ENCODE results near the gene GPX7.
A peak's percentile ranks its signal among the peaks of the same experiment; 100 is the strongest.

Gene GPX7

DNA sequence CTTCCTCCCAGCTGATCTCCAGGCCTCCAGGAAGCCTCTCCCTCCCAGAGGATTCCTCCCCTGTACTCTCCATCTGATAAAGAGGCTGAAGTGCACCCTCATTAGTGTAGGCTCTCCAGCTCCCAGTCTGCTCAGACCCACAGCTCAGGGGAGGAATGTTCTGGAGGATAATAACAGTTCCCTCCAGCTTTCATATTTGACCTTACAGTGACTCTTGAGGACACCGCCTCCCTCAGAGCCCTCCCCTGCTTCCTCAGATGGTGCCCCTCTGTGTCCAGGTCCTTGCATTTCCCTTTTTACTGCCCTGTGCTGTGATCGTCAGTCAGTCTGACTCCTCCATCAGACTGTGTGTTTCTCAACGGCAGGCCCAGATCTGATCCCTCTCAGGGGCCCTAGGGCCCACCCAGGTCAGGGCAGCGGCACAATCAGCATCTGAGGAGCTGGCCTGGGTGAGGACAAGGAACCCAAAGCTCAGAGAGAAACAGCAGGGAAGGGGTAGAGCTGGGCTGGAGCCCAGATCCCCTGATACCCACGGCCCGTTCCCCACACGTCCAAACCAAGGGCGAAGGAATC lies 29.7 kb downstream of the GPX7 start:
- Mint-ChIP-seq H3K9me3 (no peaks in the 10 kb centered on the region), H3K36me3 (ENCODE audit: low read depth) (no peaks in the 10 kb centered on the region), H3K4me1 (peaks cover 53% of the 10 kb centered on the region), H3K4me3 (peak overlapping the region; percentile 79), H3K27ac (peak overlapping the region; percentile 81), H3K27me3 (no peaks in the 10 kb centered on the region)
- DNase-seq (peak; percentile 14), ATAC-seq (no peak)

DNA sequence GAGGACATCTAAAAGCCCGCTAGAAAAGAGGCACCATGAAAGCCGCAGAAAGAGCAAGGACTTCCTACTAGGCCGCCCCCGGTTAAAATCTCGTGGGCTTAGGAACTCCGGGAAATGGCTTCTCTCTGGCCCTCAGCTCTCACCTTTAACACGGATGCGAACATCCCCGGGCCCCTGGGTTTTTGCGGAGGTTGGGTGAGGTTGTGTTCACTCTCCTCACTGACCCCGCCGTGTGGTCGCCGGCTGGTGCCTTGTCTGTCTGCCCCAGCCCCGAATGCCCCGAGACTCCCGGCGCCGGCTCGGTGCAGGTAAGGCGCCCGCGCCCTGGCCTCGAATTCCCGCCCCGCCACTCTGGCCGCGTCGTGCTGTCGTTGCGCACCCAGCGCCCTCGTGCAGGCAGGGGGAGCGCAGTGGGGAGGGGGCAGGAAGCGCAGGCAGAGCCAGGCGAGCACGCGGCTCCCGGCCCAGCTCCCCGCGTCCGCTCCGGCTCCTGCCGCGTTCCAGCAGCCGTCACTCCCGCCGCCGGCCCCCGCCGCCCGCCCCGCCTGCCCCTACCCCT lies 30.6 kb downstream of the GPX7 start, which contains the start of gene SHISAL2A:
Gene SHISAL2A (plus strand): TSS at position 437 of the 559 bp plus-strand sequence. CDS start 326 bp downstream, outside the sequence.
- H3K27me3 Mint-ChIP-seq = no peaks in the 10 kb centered on the region
- H3K9me3 Mint-ChIP-seq = no peaks in the 10 kb centered on the region
- ATAC-seq = peak; percentile 3
- peak; percentile 61 for DNase-seq
- no peaks in the 10 kb centered on the region for H3K36me3 Mint-ChIP-seq (ENCODE audit: low read depth)
- peak within 1 kb of the TSS; percentile 89 for H3K4me3 Mint-ChIP-seq
- H3K4me1 Mint-ChIP-seq = peaks cover 59% of the 10 kb centered on the region
- H3K27ac Mint-ChIP-seq = peak within 1 kb of the TSS; percentile 99

DNA sequence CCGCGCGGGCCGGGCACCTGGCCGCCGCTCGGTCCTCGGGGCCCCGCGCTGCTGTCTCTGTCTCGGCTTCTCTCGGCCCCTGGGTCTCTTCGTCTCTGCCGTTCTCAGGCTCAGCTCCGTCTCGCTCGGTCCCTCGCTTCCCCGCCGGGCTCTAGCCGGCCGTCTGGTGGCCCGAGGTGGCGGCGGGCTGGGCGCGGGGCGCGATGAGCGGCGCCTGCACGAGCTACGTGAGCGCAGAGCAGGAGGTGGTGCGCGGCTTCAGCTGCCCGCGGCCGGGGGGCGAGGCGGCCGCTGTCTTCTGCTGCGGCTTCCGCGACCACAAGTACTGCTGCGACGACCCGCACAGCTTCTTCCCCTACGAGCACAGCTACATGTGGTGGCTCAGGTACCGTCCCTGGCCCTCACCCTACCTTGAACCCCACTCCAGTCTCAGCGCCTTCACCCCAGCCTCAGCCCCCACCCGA lies 31.2 kb downstream of the GPX7 start:
- H3K27ac Mint-ChIP-seq = peak overlapping the region; percentile 99
- no peaks in the 10 kb centered on the region for H3K9me3 Mint-ChIP-seq
- peaks cover 3% of the 10 kb centered on the region for H3K36me3 Mint-ChIP-seq (ENCODE audit: low read depth)
- H3K4me1 Mint-ChIP-seq = peaks cover 64% of the 10 kb centered on the region
- peak overlapping the region; percentile 89 for H3K4me3 Mint-ChIP-seq
- H3K27me3 Mint-ChIP-seq = no peaks in the 10 kb centered on the region
- ATAC-seq = peak; percentile 1
- DNase-seq = peak; percentile 42

DNA sequence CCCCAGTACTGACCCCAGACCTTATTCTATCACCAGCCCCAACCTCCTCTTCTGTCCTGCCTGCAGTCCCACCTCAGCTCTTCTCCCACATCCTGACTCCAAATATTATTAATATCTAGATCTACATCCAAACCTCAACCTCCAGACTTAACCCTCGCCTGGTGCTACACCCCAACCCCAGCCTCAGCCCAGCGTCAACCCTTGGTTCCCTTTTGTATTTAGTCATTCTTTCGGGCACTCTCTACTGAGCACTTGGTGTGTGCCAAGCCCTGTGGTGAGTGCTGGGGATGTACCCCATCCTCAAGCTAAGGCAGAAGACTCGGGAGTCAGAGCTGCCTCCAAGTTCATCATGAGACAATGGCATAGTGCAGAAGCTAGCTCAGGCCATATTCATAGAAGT lies 31.9 kb downstream of the GPX7 start:
- peak; percentile 44 for DNase-seq
- Mint-ChIP-seq H3K27ac (peak overlapping the region; percentile 99), H3K4me1 (peaks cover 71% of the 10 kb centered on the region), H3K36me3 (ENCODE audit: low read depth) (peaks cover 4% of the 10 kb centered on the region), H3K27me3 (no peaks in the 10 kb centered on the region), H3K9me3 (no peaks in the 10 kb centered on the region), H3K4me3 (peak overlapping the region; percentile 89)
- ATAC-seq = peak; percentile 17

DNA sequence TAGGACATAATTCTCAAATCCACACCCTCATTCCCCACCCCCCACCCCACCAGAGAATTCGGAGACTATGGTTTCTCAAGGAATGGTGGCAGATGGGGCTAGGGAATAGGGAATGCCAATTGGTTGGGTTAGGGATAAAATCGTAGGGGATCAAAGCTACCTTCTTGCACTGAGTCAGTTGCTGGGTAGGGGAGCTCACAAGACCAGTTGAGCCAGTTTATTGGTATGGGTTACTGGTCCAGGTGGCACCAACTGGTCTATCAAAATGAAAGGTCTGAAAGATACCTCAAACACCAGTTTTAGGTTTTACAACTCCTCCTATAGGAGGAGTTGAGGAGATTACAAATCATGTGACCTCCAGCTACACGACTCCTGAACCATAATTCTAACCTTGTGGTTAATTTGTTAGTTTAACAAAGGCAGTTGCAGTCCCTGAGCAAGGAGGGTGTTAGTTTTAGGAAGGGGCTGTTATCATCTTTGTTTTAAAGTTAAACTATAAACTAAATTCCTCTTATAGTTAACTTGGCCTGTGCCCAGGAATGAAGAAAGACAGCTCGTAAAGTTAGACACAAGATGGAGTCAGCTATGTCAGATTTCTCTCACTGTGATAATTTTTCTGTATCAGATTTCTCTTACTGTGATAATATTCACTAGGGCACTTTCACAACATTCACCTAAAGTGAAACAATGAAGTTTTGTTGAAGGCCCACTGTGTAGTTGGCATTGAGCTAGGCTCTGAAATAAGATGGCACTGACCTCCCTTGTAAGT lies 33.3 kb downstream of the GPX7 start:
- no peaks in the 10 kb centered on the region for H3K27me3 Mint-ChIP-seq
- ATAC-seq (no peak), DNase-seq (no peak)
- H3K4me1 Mint-ChIP-seq = peaks cover 76% of the 10 kb centered on the region
- peak overlapping the region; percentile 42 for H3K4me3 Mint-ChIP-seq
- H3K9me3 Mint-ChIP-seq = no peaks in the 10 kb centered on the region
- H3K36me3 Mint-ChIP-seq (ENCODE audit: low read depth) = peaks cover 6% of the 10 kb centered on the region
- peak overlapping the region; percentile 80 for H3K27ac Mint-ChIP-seq

DNA sequence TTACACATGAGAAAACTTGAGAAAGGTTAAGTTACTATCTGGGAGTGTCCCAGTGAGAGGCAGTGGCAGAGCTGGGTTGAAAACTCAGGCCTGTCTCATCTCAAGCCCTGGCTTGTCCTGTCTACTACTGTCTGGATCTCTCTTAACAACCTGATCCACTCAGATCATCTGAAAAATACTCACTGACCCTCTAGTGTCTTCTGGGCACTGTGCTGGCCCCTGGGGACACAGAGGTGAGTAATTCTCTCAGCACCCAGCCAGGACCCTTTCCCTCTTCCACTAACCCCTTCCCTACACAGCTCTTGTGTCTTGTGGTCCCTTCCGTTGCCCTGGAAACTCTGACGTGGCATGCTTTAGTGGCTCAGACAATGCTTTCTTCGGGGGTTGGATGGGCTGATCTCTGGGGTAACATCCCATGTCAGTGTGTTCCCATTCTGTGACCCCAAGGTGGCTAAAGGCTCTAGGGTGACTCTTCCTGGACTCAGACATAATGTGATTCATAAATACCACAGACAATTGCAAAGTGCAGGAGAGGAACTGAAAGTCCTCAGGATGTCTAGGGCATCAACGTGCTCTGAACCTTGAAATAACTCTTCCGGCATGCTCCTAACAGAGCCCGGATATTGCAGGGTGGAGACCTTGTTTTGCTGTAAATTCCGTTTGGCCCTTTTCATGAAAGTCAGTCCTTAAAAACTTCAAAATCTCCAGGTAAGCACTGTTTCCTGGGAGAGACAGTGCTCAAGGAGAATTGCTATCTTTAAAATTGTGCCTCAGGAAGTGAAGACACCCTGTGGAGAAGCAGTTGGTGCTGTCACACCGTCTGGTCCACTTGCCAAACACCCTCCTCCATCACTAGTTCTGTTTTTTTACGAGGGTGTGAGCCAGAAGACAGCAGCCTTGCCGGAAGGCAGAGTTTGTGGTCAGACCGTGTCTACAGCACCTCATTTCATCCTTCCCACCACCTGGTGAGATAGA lies 34.8 kb downstream of the GPX7 start:
- ATAC-seq = peak; percentile 69

DNA sequence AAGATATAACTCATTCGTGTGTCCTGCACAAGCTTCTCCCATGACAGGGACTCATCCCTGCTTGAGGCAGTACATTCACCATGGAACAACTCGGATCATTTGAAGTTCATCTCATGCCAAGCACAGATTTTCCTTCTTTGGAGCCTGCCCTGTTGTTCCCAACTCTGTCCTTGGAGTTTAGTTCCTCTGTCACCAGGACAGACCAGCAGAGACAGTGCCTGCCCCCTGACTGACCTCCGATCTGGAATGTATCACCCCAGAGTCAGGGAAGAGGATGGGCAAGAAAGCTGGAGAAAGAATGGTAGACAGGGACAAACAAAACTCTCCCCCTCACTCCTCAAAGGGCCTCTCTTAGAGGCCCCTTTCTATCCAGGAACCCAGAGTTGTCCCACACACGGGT lies 35.8 kb downstream of the GPX7 start:
- H3K4me1 Mint-ChIP-seq = peaks cover 74% of the 10 kb centered on the region
- peaks cover 15% of the 10 kb centered on the region for H3K36me3 Mint-ChIP-seq (ENCODE audit: low read depth)
- peaks cover 6% of the 10 kb centered on the region for H3K9me3 Mint-ChIP-seq
- DNase-seq (no peak), ATAC-seq (no peak)
- no peaks in the 10 kb centered on the region for H3K27me3 Mint-ChIP-seq
- H3K4me3 Mint-ChIP-seq = peak overlapping the region; percentile 69
- H3K27ac Mint-ChIP-seq = peak overlapping the region; percentile 98

More for the DNA sequence above, 34.8 kb downstream of the GPX7 start:
- H3K27me3 Mint-ChIP-seq = no peaks in the 10 kb centered on the region
- peak; percentile 77 for DNase-seq
- peak overlapping the region; percentile 69 for H3K4me3 Mint-ChIP-seq
- H3K27ac Mint-ChIP-seq = peak overlapping the region; percentile 98
- peaks cover 6% of the 10 kb centered on the region for H3K9me3 Mint-ChIP-seq
- H3K4me1 Mint-ChIP-seq = peaks cover 77% of the 10 kb centered on the region
- peaks cover 12% of the 10 kb centered on the region for H3K36me3 Mint-ChIP-seq (ENCODE audit: low read depth)

DNA sequence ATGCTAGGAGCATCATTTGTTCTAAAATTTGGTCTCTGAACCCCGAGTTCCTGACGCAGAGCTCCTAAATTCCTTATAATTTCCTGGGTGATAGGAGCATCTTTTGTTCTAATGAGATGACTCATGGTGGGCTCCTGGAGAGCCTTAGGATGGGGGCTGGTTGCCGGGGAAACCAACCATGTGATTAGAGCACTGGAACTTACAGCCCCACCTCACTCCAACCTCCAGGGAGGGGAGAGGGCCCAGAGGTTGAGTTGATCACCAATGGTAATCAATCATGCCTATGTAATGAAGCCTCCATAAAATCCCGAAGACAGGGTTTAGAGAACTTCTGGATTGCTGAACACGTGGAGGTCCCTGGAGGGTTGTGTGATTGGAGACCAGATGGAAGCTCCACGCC lies 38.5 kb downstream of the GPX7 start:
- peak overlapping the region; percentile 88 for H3K27ac Mint-ChIP-seq
- peaks cover 6% of the 10 kb centered on the region for H3K9me3 Mint-ChIP-seq
- H3K36me3 Mint-ChIP-seq (ENCODE audit: low read depth) = peaks cover 18% of the 10 kb centered on the region
- H3K4me1 Mint-ChIP-seq = peaks cover 51% of the 10 kb centered on the region
- DNase-seq (no peak), ATAC-seq (no peak)
- no peak overlapping the region for H3K4me3 Mint-ChIP-seq
- H3K27me3 Mint-ChIP-seq = no peaks in the 10 kb centered on the region

DNA sequence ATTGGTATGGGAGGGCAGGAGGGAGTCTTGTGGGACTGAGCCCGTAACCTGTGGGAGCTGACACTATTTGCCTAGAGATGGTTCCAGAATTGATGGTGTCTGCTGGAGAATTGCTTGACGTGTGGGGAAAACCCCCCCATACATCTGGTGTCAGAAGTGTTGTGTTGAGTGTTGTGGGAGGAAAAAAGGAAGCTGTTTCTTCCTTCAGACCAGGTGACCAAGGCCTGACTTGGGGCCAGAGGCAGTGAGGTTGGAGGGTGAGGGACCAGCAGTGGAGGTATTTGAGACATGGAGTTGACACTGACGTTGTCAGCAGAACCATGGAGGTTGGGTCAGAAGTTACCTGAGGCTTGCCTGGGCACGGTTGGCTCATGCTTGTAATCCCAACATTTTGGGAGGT lies 39.1 kb downstream of the GPX7 start:
- Mint-ChIP-seq H3K27ac (peak overlapping the region; percentile 88), H3K9me3 (peaks cover 6% of the 10 kb centered on the region), H3K4me1 (peaks cover 47% of the 10 kb centered on the region), H3K36me3 (ENCODE audit: low read depth) (peaks cover 18% of the 10 kb centered on the region), H3K27me3 (no peaks in the 10 kb centered on the region), H3K4me3 (no peak overlapping the region)
- DNase-seq (no peak), ATAC-seq (no peak)

DNA sequence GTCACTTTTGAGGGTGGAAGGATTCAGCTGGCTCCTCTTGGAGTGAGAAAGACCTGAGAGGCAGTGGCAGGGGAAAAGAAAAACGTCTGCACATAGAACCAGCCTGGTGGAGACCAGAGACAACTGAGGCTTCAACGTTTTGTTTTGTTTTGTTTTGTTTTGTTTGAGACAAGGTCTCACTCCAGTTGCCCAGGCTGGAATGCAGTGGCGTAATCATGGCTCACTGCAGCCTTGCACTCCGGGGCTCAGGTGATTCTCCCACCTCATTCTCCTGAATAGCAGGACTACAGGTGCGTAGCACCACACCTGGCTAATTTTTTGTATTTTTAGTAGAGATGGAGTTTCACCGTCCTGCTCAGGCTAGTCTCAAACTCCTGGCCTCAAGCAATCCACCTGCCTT lies 43.1 kb downstream of the GPX7 start:
- Mint-ChIP-seq H3K4me3 (no peak overlapping the region), H3K27me3 (no peaks in the 10 kb centered on the region), H3K36me3 (ENCODE audit: low read depth) (peaks cover 12% of the 10 kb centered on the region), H3K27ac (no peak overlapping the region), H3K9me3 (peaks cover 6% of the 10 kb centered on the region), H3K4me1 (peaks cover 15% of the 10 kb centered on the region)
- ATAC-seq (no peak), DNase-seq (no peak)

DNA sequence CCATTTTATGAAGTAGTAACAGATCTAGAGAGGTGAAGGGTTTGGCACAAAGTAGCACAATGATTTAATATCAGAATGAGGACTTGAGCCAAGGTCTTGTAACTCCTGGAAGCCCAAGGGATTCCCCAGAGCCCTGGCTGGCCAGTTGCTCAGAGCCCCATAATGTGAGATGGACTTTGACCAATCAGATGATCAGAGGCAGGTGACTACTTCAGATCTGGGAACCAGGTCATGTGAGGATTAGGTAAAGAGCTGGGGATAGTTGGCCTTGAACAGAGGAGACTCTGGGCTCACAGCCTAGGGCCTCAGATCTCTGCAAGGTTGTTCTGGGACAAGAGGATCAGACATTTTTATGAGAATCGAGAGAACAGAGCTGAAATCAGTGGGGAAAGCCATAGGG lies 49.7 kb downstream of the GPX7 start:
- Mint-ChIP-seq H3K27ac (no peak overlapping the region), H3K4me1 (peaks cover 13% of the 10 kb centered on the region), H3K36me3 (ENCODE audit: low read depth) (peaks cover 9% of the 10 kb centered on the region), H3K9me3 (no peaks in the 10 kb centered on the region), H3K27me3 (no peaks in the 10 kb centered on the region), H3K4me3 (no peak overlapping the region)
- ATAC-seq (no peak), DNase-seq (no peak)

DNA sequence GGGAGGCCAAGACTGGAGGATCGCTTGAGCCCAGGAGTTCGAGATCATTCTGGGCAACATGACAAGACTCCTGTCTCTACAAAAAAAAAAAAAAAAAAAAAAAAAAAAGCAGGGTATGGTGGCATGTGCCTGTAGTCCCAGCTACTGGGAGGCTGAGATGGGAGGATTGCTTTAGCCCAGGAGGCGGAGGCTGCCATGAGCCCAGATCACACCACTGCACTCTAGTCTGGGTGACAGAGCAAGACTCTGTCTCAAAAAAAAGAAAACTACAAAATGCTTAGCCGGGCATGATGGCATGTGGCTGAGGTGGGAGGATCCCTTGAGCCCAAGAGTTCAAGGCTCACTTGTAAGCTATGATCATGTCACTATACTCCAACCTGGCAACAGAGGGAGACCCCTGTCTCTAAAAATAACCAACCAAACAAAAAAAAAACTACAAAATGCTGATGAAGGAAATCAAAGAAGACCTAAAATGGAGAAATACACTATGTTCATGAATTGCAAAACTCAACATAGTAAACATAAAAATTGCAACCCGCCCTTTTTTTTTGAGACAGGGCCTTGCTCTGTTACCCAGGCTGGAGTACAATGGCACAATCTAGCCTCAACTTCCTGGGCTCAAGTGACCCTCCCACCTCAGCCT lies 51.2 kb downstream of the GPX7 start:
- peaks cover 13% of the 10 kb centered on the region for H3K36me3 Mint-ChIP-seq (ENCODE audit: low read depth)
- no peak overlapping the region for H3K27ac Mint-ChIP-seq
- H3K9me3 Mint-ChIP-seq = no peaks in the 10 kb centered on the region
- H3K4me1 Mint-ChIP-seq = peaks cover 19% of the 10 kb centered on the region
- no peak overlapping the region for H3K4me3 Mint-ChIP-seq
- ATAC-seq = no peak
- no peak for DNase-seq
- no peaks in the 10 kb centered on the region for H3K27me3 Mint-ChIP-seq

DNA sequence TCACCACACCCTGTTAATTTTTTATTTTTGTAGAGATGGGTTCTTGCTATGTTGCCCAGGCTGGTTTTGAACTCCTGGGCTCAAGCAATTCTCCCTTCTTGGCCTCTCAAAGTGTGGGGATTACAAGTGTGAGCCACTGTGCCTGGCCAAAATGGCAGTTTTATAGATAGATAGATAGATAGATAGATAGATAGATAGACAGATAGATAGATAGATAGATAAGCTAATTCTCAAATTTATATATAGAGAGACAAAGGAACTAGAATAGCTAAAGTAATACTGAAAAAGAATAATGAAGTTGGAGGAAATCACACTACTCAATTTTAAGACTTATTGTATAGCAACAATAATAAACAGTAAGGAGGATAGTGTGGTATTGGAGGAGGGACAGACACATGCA lies 51.9 kb downstream of the GPX7 start:
- no peaks in the 10 kb centered on the region for H3K27me3 Mint-ChIP-seq
- peaks cover 13% of the 10 kb centered on the region for H3K36me3 Mint-ChIP-seq (ENCODE audit: low read depth)
- ATAC-seq (no peak), DNase-seq (no peak)
- H3K9me3 Mint-ChIP-seq = no peaks in the 10 kb centered on the region
- no peak overlapping the region for H3K27ac Mint-ChIP-seq
- peaks cover 27% of the 10 kb centered on the region for H3K4me1 Mint-ChIP-seq
- H3K4me3 Mint-ChIP-seq = no peak overlapping the region

DNA sequence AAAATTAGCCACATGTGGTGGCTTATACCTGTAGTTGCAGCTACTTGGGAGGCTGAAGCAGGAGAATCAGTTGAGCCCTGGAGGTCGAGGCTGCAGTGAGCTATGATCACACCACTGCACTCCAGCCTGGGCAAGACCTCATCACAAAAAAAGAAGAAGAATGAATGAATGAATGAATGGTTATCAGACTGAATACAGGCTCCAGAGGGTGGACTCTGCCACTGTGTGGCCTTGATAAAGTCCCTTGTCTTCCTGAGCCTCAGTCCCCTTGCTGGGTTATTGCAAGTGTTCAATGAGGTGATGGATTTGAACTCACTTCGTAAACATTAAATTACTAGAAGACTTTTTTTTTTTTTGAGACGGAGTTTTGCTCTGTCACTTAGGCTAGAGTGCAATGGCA lies 55.5 kb downstream of the GPX7 start:
- ATAC-seq (no peak), DNase-seq (no peak)
- H3K4me1 Mint-ChIP-seq = peaks cover 39% of the 10 kb centered on the region
- H3K9me3 Mint-ChIP-seq = no peaks in the 10 kb centered on the region
- H3K27ac Mint-ChIP-seq = no peak overlapping the region
- no peak overlapping the region for H3K4me3 Mint-ChIP-seq
- H3K27me3 Mint-ChIP-seq = no peaks in the 10 kb centered on the region
- peaks cover 10% of the 10 kb centered on the region for H3K36me3 Mint-ChIP-seq (ENCODE audit: low read depth)

Data from activated naive CD8-positive, alpha-beta T cell treated with anti-CD3 and anti-CD28 coated beads, Interleukin-2, amount 50 U/mL, for 24 hours (primary cell).